ENCODE results near the gene IARS1. TPM values are rescaled to one million over a fixed set of nuclear protein-coding genes. Genes with fewer than 3 reads are reported as not detected.
A peak's percentile ranks its signal among the peaks of the same experiment; 100 is the strongest.

IARS1 gene
- total and polyA plus RNA-seq, 2 of the 4 experiments (the other 2 are of a cell fraction): 85.3 to 414 TPM

GRCh38 chr9:92328225-92328624 lies 34.7 kb upstream of the IARS1 start:
- H2BK20ac ChIP-seq (ENCODE audit: low read depth, low read length): no peak overlapping the region
- no peak overlapping the region for H2BK15ac ChIP-seq (ENCODE audit: low read depth, low read length)
- H3K56ac ChIP-seq (ENCODE audit: extremely low read depth, insufficient read depth, low read length): no peak overlapping the region
- H4K91ac ChIP-seq (ENCODE audit: insufficient read depth, low read depth, low read length): no peak overlapping the region
- dilution Hi-C loops (cut with HindIII; ENCODE audit: low sequenced_read_pairs, unreplicated experiment) (no loop called here), in situ Hi-C loops (cut with MboI; ENCODE audit: low sequenced_read_pairs) (loop anchor here (5.0 to 25.0 kb wide), 2 partner anchors 309 to 459 kb away; no protein-coding TSS in a partner anchor), intact Hi-C loops (cut with micrococcal nuclease) (loop anchor here (1.0 kb wide), 3 partner anchors 111 to 463 kb away; no protein-coding TSS in a partner anchor)
- TF ChIP-seq CTCF (conservative IDR thresholded peaks at IDR 0.05; ENCODE audit: low read depth, low read length) (peak; percentile 62), SMC3 (IDR thresholded peaks at IDR 0.05; ENCODE audit: low read depth, low read length) (peak; percentile 70), RAD21 (IDR thresholded peaks at IDR 0.05; ENCODE audit: low read length) (peak; percentile 69), USF2 (IDR thresholded peaks at IDR 0.05; ENCODE audit: low read depth, low read length) (no peak), ELK1 (IDR thresholded peaks at IDR 0.05; ENCODE audit: borderline replicate concordance, low read depth, low read length) (no peak), MAFK (IDR thresholded peaks at IDR 0.05; ENCODE audit: low read depth, low read length) (no peak)
- H4K8ac ChIP-seq (ENCODE audit: low read depth in 2 of 2, low read length in 2 of 2): no peak overlapping the region
- POLR2A ChIA-PET (ENCODE audit: unreplicated experiment): no interaction called here
- no peak overlapping the region for H2BK5ac ChIP-seq (ENCODE audit: low read depth, low read length, poor library complexity, severe bottlenecking)
- peaks cover 16 to 34% of the 10 kb centered on the region in 2 experiments for H3K79me1 ChIP-seq (ENCODE audit: low read depth in 1 of 2, low read length in 2 of 2)
- no peak overlapping the region for H3K27ac ChIP-seq (ENCODE audit: insufficient read depth, low read length)
- ATAC-seq (ENCODE audit: low read depth) (peak; percentile 38), DNase-seq (peak; percentile 78)
- WGBS, 2 experiments (ENCODE audit: extremely low coverage in 2 of 2, insufficient read length in 1 of 2): no CpG with 5 or more reads among the region's 2 CpGs
- H3K23ac ChIP-seq (ENCODE audit: low read depth, low read length): no peak overlapping the region
- H3K4me2 ChIP-seq (ENCODE audit: low read depth, low read length): no peak overlapping the region
- no peak overlapping the region for H2AFZ ChIP-seq (replicated peaks; ENCODE audit: low read length, poor library complexity)
- H3K9ac ChIP-seq (ENCODE audit: low read depth, low read length): no peak overlapping the region
- no peak overlapping the region for H3K4me3 ChIP-seq (ENCODE audit: insufficient read depth, low read depth, low read length)
- H2BK120ac ChIP-seq (ENCODE audit: low read depth, low read length): no peak overlapping the region
- H3K9me3 ChIP-seq (ENCODE audit: control insufficient read depth, insufficient read depth, low read length): no peaks in the 10 kb centered on the region
- CTCF ChIA-PET: interaction anchor here (0.6 to 1.6 kb wide), 6 partner anchors 14 to 306 kb away, joined by 3 to 10 read pairs (median 3); no protein-coding TSS in a partner anchor
- no peaks in the 10 kb centered on the region for H4K20me1 ChIP-seq (ENCODE audit: insufficient read depth, low read length)
- H3K14ac ChIP-seq (replicated peaks; ENCODE audit: low read depth, low read length): no peak overlapping the region
- no peaks in the 10 kb centered on the region for H3K36me3 ChIP-seq (ENCODE audit: control insufficient read depth, insufficient read depth, low read length)
- H3K4ac ChIP-seq (ENCODE audit: low read depth, low read length): no peak overlapping the region
- no peaks in the 10 kb centered on the region for H3K9me1 ChIP-seq (ENCODE audit: insufficient read depth, low read length)
- no peak overlapping the region for H2AK5ac ChIP-seq (ENCODE audit: low read depth, low read length)
- no peak overlapping the region for H4K5ac ChIP-seq (ENCODE audit: low read depth, low read length)
- no peak overlapping the region for H2AK9ac ChIP-seq (replicated peaks; ENCODE audit: low read depth, low read length, poor library complexity)
- no peaks in the 10 kb centered on the region for H3K27me3 ChIP-seq (ENCODE audit: control insufficient read depth, insufficient read depth, low read length)
- H3K18ac ChIP-seq (ENCODE audit: low read depth, low read length): no peak overlapping the region
- no peaks in the 10 kb centered on the region; the same call in 1 of the 2 replicates for H3K4me1 ChIP-seq (ENCODE audit: control insufficient read depth, insufficient read depth, low read length)
- no TSS peak for BruUV-seq (replicated peaks)
